Stimulated activated CD4-positive, alpha-beta T cell treated with anti-CD3 and anti-CD28 coated beads, Interleukin-4, amount 100 ng/mL, for 1 hour (primary cell): ENCODE measurements around the gene CCDC85B.
A peak's percentile ranks its signal among the peaks of the same experiment; 100 is the strongest.

Experiments used
- DNase-seq: peaks from one replicate; pipeline ENCODE4 v3.0.0-alpha.2; 2020

CCDC85B gene

DNA sequence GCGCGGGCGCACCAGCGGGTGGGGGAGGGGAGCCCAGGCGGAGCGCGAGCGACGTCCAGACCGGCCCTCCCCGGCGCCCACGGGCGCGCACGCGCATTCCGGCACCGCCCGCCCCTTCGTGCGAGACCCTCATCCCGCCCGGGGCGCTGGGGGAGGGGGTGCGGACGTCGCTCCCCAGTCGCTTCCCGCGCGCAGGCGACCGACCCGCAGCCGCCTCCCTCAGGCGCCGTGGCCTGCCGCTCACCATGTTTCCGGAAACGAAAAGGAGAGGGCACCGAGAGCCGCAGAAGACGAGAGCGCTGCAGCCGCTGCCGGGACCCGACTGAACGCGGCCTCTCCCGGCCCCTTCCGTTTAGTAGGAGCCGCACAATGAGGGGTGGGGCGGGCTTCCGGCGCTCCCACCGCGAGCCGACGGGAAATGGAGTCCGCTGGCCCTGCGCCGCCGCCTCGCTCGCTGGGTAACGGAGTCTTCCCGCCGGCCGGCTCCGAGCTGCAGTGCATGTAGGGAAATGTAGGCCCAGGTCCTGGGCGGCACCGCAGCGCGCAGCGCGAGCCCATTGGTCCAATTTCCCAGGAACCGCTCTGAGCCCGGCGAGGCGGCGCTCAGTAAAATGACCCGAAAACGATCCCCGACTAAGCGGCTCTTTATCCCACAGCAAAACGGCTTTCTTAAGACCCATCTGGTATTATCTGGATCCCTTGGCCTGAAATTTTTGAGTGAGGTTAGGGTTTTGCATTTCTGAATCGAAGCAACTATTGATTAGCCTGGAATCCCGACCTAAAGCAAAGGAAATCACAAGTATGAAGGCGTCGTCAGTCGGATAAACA, 32.4 kb upstream of the CCDC85B start, which contains the start of gene CFL1:
Gene CFL1, minus strand, starts transcription at position 328 of the 828 bp plus-strand sequence. Its CDS starts 81 bp downstream, at position 247.
- DNase-seq = peak; percentile 97

DNA sequence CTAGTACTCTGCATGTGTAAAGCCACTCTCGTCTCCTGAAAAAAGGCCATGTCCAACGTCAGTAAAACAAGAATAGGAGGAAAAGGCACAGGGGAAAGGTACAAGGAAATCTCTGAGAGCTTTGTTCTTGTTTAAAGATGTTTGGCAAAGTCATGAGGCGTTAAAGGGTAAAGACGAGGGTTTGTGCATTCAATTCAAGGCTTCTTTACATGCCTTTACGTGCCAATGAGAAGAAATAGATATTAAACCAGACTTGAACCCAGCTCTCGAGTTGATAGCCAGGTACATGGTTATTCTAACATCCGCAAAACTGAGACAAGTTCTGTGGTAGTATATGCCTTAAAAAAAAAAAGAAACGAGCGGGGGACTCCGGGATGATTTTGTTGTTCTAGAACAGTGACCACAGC, 31.8 kb upstream of the CCDC85B start:
- no peak for DNase-seq

DNA sequence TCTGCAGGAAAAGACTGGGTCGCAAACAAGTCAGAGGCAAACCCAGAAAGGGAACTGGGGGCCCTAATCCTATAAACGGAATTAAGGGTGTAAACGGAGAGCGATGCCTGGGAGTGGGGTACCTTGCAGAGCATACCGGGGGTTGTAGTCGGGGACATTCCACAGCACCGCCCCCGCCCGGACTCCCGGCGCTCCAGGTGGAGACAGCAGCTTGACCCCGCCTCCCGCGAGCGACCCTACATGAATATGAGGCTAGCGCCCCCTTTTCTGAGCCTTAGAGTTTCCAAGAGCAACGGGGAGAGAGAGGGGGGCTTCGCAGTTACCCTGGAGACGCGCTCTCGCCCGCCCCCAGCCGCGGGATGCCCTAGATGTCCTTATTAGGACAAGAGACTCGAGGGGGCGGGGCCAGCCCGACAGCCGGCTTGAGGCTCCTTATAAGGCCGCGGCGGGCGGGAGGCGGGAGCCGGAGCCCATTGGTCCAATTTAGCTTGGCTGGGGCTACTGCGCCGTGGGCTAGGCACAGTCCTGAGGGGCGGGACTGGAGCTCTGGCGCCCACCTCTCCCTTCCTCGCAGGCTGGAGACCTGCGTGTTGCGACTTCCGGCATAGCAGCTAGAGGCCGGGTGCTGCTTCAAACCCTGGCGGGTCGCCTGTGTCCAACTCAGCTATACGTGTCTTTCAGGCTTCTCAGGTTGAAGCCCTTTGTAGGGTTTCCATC, 31.2 kb upstream of the CCDC85B start:
- DNase-seq = peak; percentile 98

DNA sequence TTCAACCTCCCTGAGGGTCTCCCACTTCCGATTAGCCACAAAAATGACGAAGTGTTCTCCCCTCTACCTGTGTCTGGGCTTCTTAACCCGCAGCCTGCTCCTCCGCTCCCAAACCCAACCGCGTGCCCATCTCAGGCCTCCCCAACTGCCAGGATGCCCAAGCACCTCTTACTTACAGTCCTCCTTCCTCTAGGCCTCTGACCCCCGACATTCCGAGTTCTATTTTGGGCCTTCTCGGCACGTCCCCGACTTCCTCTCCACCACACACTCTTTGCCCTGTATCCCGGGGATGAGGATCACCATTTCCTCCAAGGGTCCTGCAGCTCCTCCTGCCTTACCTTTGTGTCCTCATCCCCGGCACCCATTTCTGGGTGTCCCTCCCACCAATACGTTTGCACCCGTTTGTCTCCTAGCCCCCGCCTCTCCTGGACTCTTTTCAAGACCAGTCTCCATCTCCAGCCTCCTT, 30.6 kb upstream of the CCDC85B start:
- no peak for DNase-seq

DNA sequence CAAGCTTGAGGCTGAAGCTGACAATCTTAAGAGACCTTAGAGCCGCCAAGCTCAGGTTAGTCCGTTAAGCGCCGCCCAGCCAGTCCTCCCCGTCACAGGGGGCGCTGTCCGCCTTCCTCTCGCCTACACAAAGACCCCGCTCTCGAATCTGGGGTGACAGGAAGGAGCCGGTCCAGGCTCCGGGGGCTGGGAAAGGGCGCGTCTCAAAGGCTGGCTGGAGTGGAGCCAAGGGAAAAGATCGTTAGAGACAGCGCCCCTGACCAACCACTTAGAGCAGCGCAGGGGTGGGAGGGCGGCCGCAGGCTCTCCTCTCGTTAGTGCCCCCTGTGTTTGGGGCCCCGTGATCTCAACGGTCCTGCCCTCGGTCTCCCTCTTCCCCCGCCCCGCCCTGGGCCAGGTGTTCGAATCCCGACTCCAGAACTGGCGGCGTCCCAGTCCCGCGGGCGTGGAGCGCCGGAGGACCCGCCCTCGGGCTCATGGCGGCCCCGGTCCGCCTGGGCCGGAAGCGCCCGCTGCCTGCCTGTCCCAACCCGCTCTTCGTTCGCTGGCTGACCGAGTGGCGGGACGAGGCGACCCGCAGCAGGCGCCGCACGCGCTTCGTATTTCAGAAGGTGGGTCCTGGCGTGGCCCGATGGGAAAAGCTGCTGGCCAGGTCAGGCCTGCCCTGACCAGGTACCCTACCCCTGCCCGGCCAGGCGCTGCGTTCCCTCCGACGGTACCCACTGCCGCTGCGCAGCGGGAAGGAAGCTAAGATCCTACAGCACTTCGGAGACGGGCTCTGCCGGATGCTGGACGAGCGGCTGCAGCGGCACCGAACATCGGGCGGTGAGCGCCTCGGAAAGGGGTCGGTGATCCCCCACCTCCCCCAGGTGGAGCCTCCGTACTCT, 30.0 kb upstream of the CCDC85B start, which contains the start of gene MUS81:
Gene MUS81, plus strand, starts transcription at position 156 of the 887 bp plus-strand sequence. Its CDS starts 321 bp downstream, at position 477.
- DNase-seq = peak; percentile 97

DNA sequence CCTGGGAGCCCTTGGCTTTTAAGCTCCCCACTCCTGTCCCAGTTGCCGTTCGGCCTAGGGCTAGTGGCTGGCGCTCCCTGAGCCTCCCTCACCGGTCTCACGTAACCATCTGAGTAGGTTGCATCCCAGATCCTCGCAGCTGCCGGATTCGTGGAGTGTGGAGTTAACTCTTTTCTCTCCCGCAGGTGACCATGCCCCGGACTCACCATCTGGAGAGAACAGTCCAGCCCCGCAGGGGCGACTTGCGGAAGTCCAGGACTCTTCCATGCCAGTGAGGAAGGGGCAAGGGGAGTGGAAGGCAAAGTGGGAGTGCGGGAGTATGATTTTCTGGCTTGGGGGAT, 29.3 kb upstream of the CCDC85B start:
- DNase-seq = no peak

DNA sequence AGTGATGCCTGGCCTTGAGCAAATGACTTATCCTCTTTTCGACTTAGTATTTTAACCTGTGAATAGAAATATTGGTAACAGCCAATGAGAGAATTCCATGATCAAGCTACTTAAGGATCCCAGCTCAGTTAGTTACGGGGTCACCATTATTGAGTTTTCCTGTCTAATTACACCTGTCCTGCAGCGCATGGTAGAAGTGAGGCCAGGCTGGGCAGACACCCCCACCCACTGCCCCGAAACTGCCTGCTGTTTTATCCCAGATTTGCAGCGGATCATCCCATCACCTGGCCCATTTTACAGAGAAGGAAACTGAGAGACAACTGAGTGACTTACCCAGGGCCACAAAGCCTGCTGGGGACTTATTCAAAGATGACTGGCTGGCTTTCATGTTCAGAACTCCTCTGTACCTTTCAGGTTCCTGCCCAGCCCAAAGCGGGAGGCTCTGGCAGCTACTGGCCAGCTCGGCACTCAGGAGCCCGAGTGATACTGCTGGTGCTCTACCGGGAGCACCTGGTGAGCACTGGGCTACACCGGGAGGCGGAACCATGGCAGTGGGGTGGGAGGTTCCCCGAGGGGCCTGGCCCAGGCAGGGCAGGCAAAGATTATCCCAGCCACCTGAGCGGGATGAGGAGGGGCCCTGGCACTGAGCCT, 28.8 kb upstream of the CCDC85B start:
- DNase-seq = no peak

DNA sequence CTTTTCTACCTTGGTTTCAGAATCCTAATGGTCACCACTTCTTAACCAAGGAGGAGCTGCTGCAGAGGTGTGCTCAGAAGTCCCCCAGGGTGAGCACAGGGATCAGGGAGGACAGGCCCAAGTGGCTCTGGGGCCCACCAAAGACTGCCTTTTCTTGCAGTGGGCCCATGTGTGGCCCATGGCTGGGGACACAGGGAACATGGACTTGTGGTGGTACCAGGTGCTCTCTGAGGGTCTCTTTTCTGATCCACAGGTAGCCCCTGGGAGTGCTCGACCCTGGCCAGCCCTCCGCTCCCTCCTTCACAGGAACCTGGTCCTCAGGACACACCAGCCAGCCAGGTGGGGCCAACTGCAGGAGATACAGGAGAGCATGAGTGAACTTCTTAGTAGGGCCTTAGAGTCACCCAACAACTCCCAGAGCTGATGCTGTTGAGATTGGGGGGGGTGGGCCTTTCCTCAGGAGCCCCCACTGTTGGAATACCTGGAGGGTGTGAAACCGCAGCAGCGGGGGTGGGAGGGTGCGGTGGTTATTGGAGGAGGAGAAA, 28.2 kb upstream of the CCDC85B start:
- DNase-seq = no peak

DNA sequence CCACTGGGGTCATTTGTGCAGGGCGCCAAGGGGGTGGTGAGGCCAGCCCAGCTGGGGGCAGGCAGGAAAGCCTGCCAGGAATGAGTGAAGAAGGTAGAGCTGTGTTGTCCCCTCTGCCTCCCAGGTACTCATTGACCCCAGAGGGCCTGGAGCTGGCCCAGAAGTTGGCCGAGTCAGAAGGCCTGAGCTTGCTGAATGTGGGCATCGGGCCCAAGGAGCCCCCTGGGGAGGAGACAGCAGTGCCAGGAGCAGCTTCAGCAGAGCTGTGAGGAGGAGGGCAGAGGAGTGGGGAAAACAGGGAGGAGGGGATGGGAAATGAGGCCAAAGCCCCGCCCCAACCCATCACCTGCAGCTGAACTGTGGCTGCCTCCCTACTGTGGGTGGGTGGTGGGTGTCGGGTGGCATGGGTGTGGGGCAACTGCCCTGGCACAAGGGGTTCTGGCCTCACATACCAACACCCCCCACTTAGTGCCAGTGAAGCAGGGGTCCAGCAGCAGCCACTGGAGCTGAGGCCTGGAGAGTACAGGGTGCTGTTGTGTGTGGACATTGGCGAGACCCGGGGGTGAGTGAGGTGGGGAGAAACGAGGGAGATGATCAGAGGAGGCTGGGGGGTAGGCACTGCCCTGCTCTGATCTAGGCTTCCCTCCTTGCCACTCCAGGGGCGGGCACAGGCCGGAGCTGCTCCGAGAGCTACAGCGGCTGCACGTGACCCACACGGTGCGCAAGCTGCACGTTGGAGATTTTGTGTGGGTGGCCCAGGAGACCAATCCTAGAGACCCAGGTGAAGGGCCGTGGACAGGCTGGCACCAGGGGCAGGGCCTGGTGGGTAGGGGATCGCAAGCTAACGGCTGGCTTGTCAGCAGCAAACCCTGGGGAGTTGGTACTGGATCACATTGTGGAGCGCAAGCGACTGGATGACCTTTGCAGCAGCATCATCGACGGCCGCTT, 27.3 kb upstream of the CCDC85B start:
- no peak for DNase-seq

DNA sequence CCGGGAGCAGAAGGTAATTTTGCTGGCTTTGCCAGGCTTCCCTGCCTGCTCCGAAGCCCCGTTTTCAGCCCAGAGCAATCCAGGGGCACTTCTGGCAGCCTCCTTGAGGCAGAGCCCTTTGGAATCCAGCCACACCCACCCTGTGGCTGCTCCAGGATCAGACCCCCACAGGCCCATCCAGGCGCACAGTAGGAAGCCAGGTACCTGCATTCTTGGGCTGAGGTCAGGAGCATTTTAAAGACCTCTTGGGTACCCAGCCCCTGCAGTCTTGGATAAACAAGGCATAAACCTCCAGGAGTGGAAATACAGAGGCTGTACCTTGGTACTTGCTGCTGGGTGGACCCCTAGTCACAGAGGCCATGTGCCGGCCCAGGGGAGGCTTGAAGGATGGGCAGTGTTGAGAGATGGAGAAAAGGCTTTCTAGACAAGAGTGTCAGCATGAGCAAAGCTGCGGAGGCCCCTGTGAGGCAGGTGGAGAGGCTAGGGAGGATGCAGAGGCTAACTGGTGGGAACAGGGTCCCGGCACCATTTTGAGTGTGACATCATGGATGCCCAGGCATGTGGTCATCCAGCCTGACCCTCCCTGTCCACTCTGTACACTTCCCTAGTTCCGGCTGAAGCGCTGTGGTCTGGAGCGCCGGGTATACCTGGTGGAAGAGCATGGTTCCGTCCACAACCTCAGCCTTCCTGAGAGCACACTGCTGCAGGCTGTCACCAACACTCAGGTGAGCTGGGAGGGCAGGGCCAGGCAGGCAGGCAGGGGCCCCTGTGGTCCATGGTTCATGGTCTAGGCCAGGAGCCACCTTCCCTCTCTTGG, 26.4 kb upstream of the CCDC85B start:
- DNase-seq = no peak

DNA sequence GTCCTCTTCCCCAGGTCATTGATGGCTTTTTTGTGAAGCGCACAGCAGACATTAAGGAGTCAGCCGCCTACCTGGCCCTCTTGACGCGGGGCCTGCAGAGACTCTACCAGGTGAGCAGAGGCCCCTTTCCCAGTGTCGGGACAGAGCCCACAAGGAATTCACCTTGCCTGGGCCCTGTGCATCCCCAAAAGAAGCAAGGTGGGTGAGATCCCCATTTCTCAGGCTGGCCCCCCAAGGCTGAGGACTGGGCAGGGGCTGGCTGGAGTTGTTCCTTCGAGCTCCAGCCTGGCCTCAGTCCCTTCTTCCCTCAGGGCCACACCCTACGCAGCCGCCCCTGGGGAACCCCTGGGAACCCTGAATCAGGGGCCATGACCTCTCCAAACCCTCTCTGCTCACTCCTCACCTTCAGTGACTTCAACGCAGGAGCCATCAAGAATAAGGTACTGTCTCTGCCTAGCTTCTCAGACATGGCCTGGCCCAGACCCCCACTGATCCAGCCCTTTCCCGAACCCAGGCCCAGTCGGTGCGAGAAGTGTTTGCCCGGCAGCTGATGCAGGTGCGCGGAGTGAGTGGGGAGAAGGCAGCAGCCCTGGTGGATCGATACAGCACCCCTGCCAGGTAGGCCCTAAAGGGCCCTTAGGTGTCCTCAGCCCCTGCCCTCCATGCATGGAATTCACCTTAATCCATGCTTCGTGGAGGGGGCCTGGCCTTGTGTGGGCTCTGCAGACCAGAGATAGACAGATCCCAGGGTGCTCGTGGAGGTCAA, 25.6 kb upstream of the CCDC85B start:
- no peak for DNase-seq

DNA sequence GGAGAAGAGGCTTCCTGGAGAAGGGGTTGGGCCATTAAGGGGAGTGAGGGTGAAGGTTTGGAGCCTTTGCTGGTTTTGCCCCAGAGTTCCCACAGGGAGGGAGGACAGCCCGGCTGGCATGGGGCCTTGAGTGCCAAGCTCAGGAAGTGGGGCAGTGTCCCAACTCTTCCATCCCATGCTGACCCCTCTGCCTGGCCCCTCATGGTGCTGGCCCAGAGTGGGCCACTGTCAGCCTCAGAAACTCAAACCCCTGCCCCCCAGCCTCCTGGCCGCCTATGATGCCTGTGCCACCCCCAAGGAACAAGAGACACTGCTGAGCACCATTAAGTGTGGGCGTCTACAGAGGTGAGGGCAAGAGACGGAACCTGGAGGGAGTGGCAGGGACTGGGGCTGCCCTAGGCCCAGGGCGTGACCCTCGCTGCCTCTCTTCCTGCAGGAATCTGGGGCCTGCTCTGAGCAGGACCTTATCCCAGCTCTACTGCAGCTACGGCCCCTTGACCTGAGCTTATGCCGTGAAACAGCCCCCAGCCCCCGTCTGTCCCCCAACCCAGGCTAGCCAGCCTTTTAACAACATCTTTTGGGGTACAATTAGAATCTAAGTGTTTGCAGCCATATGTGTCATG, 24.8 kb upstream of the CCDC85B start:
- DNase-seq = no peak

DNA sequence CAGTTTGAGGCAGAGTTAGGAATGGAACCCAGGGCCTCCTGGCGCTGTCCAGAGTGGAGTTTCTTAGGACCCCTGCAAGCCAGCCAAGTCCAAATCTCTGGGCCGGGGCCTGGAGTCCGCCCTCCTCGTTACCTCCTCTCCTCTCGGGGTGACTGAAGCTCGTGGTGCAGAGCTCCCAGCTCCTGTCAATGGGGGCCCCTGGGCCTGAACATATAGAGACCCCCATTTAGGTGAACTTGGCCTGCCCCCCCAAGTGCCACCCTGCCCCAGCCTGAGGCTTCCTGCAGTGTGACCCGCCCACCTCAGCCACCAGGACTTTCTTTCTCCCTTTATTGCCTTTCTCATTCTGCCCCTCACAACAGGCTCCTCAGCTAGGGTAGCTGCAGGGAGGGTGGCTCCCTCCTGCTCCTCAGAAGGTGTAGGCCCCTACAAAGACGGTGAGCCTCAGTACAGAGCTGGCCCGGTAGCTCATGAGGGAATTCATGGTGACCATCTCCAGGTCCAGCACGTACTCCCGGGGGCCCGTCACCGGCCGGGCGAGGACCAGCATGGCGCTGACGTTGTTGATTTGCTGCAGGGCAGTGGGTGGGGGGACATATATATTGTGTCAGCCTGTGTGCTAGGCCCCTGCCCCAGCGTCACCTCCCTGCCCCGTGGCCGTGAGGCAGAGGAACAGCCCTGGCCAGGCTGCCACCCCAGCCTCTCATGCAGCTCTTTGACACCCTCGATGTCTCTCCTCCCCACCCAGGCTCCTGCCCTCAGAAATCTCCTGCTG, 23.8 kb upstream of the CCDC85B start:
- no peak for DNase-seq

DNA sequence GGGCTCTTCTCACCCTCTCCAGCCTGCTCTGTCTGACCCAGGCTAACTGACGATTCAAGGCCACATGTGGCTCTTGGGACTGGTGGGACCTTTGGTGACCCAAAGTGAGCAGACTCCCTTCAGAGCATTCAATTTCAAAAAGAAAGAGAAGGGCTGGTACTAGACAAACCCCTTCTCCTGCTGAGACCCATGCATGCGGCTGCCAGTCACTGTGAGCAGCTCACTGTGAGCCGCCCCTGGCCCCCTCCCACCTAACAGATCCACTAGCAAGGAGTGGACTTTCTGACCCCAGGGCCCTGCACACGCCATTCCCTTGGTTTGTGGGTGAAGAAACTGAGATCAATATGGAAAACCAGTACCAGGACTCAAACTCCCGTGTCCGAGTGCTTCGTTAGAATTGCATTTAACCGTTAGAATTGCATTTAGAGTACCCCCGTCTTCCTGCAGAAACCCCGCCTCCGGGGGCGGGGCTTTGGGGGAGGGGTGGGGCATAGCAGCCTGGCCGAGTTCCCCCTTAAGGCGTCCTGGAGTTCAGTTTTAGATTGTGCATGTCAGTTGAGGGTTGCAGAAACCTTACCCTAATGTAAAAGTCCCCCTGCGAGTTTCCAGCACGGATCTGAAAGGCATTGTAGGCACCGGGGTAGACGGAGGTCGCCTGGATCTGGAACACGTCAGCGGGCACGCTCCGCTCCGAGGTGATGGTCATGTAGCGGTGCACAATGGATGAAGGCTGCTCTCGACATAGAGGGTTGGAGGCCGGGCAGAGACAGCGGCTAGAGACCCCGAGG, 23.0 kb upstream of the CCDC85B start:
- peak; percentile 37 for DNase-seq

DNA sequence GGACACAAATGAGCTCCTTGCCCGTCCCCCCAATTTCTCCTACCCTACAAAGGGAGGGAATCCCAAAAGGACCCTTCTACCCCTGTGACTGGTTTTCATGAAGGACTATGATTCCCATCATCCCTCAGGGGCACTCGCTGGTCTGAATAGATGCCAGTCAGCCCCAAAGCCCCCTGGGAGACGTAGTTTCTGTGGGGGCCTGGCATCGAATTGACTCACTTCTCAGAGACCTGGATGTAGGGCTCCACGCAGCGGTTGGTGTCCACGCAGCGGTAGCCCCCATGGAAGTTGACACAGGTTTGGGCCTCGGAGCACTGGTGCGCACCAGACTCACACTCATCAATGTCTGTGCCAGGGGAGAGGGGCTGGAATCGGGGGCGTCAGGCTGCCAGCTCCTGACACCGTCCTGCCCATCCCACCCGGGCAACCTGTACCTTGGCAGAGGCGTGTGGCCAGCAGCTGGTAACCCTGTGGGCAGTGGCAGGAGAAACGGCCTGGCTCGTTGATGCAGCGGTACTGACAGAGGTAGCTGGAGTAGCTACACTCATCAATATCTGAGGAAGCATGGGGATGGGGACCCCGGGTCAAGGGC, 22.3 kb upstream of the CCDC85B start:
- peak; percentile 44 for DNase-seq

DNA sequence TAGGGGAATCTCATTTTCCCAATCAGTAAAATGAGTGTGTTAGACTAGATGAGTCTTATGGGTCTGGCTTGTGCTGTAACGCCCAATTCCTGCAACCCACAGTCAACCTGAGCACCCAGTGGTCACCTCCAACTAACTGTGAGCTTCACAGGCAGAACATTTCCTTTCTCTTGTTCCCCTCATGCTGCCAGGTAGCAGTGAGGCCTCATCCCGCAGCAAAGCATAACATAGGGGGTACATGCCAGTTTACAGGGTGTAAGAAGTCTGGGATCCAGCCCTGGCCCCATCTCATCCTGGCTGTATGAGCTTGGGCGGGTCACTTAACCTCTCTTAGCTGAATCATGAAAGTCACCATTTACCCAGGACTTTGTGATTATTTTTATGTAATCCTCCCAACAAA, 21.6 kb upstream of the CCDC85B start:
- DNase-seq = no peak
